ENCODE measurements around the gene TUNAR.
A peak's percentile ranks its signal among the peaks of the same experiment; 100 is the strongest.
"Not testable (repeated sequence)": the region's sequence is repeated elsewhere in the genome, so short reads cannot be mapped to it uniquely, and the experiment has no call there.

TUNAR gene

GRCh38 chr14:95920769-95921438 is 44.3 kb downstream of the TUNAR start:
- no peak for DNase-seq

GRCh38 chr14:95922080-95922479 is 45.4 kb downstream of the TUNAR start:
- no peak for DNase-seq

GRCh38 chr14:95928751-95929150 is 52.1 kb downstream of the TUNAR start:
- DNase-seq, result no peak

- DNase-seq, result no peak
Measured at GRCh38 chr14:95931384-95931783, 54.8 kb downstream of the TUNAR start.

- peak; percentile 28 for DNase-seq
Measured at GRCh38 chr14:95935228-95935822, 58.7 kb downstream of the TUNAR start.

GRCh38 chr14:95936041-95936440 is 59.4 kb downstream of the TUNAR start:
- no peak for DNase-seq

- no peak for DNase-seq
Measured at GRCh38 chr14:95939335-95939734, 62.7 kb downstream of the TUNAR start.

GRCh38 chr14:95941897-95942296 is 65.3 kb downstream of the TUNAR start:
- DNase-seq, result no peak

- no peak for DNase-seq
Measured at GRCh38 chr14:95943699-95944098, 67.1 kb downstream of the TUNAR start.

GRCh38 chr14:95944462-95944861 is 67.8 kb downstream of the TUNAR start:
- DNase-seq, result no peak

GRCh38 chr14:95946867-95947266 is 70.2 kb downstream of the TUNAR start:
- DNase-seq, result no peak

- no peak for DNase-seq
Measured at GRCh38 chr14:95948558-95948981, 71.9 kb downstream of the TUNAR start.

GRCh38 chr14:95951359-95951758 is 74.7 kb downstream of the TUNAR start:
- DNase-seq, result no peak

- DNase-seq, result peak; percentile 3
Measured at GRCh38 chr14:95953111-95953724, 76.6 kb downstream of the TUNAR start.

GRCh38 chr14:95956601-95957460 is 80.2 kb downstream of the TUNAR start:
- no peak for DNase-seq

GRCh38 chr14:95958105-95958504 is 81.5 kb downstream of the TUNAR start:
- no peak for DNase-seq

- DNase-seq, result no peak
Measured at GRCh38 chr14:95959317-95959716, 82.7 kb downstream of the TUNAR start.

GRCh38 chr14:95961481-95961880 is 84.8 kb downstream of the TUNAR start:
- DNase-seq, result no peak

- no peak for DNase-seq
Measured at GRCh38 chr14:95964901-95965300, 88.3 kb downstream of the TUNAR start.

GRCh38 chr14:95968048-95968447 is 91.4 kb downstream of the TUNAR start:
- not testable (repeated sequence) for DNase-seq
